GM21526 (cell line): ENCODE data around the gene MYO3B.

ENCODE experiments used
- ATAC-seq: cut with Tn5 transposase; IDR thresholded peaks from one replicate; pipeline ENCODE4 v1.9.1; 2021; ENCODE audit warnings: moderate library complexity; ENCODE audit not compliant: unreplicated experiment, low FRiP score

MYO3B gene

GRCh38 chr2:170159060-170159459, 18.9 kb upstream of the MYO3B start:
- no peak for ATAC-seq

- ATAC-seq = no peak
These were observed 16.3 kb upstream of the MYO3B start for GRCh38 chr2:170161516-170162270.

- no peak for ATAC-seq
These were observed 15.7 kb upstream of the MYO3B start for GRCh38 chr2:170162271-170162632.

GRCh38 chr2:170163411-170164065, 14.4 kb upstream of the MYO3B start:
- no peak for ATAC-seq

- no peak for ATAC-seq
These were observed 12.8 kb upstream of the MYO3B start for GRCh38 chr2:170165129-170165528.

GRCh38 chr2:170166735-170167134, 11.2 kb upstream of the MYO3B start:
- ATAC-seq = no peak

- no peak for ATAC-seq
These were observed 7.5 kb upstream of the MYO3B start for GRCh38 chr2:170170281-170171040.

GRCh38 chr2:170176212-170176611, 1.7 kb upstream of the MYO3B start:
- ATAC-seq = no peak

GRCh38 chr2:170180031-170180566, 2.2 kb downstream of the MYO3B start:
- ATAC-seq = peak; percentile 70

GRCh38 chr2:170181602-170182001, 3.7 kb downstream of the MYO3B start:
- ATAC-seq = no peak

GRCh38 chr2:170185319-170185718, 7.4 kb downstream of the MYO3B start:
- ATAC-seq = no peak

- ATAC-seq = no peak
These were observed 11.8 kb downstream of the MYO3B start for GRCh38 chr2:170189757-170190156.

GRCh38 chr2:170190172-170190571, 12.2 kb downstream of the MYO3B start:
- ATAC-seq = no peak

GRCh38 chr2:170191166-170191866, 13.4 kb downstream of the MYO3B start:
- no peak for ATAC-seq

GRCh38 chr2:170196963-170197362, 19.0 kb downstream of the MYO3B start:
- ATAC-seq = no peak

- no peak for ATAC-seq
These were observed 23.3 kb downstream of the MYO3B start for GRCh38 chr2:170201275-170201674.

- ATAC-seq = no peak
These were observed 23.9 kb downstream of the MYO3B start for GRCh38 chr2:170201734-170202393.

- no peak for ATAC-seq
These were observed 24.5 kb downstream of the MYO3B start for GRCh38 chr2:170202437-170202836.

- ATAC-seq = no peak
These were observed 26.5 kb downstream of the MYO3B start for GRCh38 chr2:170204298-170204951.

- ATAC-seq = no peak
These were observed 28.3 kb downstream of the MYO3B start for GRCh38 chr2:170206246-170206645.
